HCT116 (cell line): ENCODE results near the gene IL26. TPM values are rescaled to one million over a fixed set of nuclear protein-coding genes. Genes with fewer than 3 reads are reported as not detected.

Source experiments
- ATAC-seq: fragments of 200-7000 bp; cut with Tn5 transposase; 2 replicates; pipeline ENCODE4 v1.9.1; 2020; ENCODE audit warnings: mild to moderate bottlenecking, moderate library complexity
- BruUV-seq: library from RNA; stranded (reverse); fragments of 400-500 nt; replicated peaks from 2 replicates; lab custom pipeline; 2021; lab: Mats Ljungman, UMichigan
- CTCF ChIA-PET: fragments of 300-600 bp; sonication (Branson Sonifier 250); formaldehyde crosslinking; loops from one replicate; lab custom pipeline; 2021; ENCODE audit warnings: antibody characterized with exemption; lab: Charles Lee
- POLR2A ChIA-PET: fragments of 300-600, 350-600 bp; sonication (Branson Sonifier 250); formaldehyde crosslinking; loops from one replicate; lab custom pipeline; 2021; ENCODE audit warnings: antibody characterized with exemption; lab: Charles Lee
- RAD21 ChIA-PET, 2 experiments: fragments of 300-600 bp; sonication (Branson Sonifier 250); formaldehyde crosslinking; loops; one replicate each; lab custom pipeline; 2023; ENCODE audit warnings: low total read pairs in 2 of 2; ENCODE audit not compliant: uncharacterized antibody in 2 of 2, unreplicated experiment in 2 of 2, low non-redundant PET in 1 of 2; lab: Charles Lee
- DNase-seq: peaks from one replicate; pipeline ENCODE4 v3.0.0-alpha.2; 2010; ENCODE audit warnings: low read depth, low spot score
- H2AFZ ChIP-seq: fragments of 200-600 bp; shearing (Covaris generic), sonication (generic); 2 replicates; pipeline ENCODE4 v1.6.1; 2017; ENCODE audit warnings: low read depth, mixed run types, mixed read lengths, antibody characterized with exemption, low read length; ENCODE audit not compliant: poor library complexity, severe bottlenecking
- H3K27ac ChIP-seq: 2 replicates; pipeline ENCODE4 v1.5.1; 2012; ENCODE audit warnings: low read depth, low read length
- H3K27me3 ChIP-seq: fragments of 200-600 bp; sonication (generic); 2 replicates; pipeline ENCODE4 v1.6.1; 2016; ENCODE audit warnings: mixed run types, low read length, mixed read lengths; ENCODE audit not compliant: insufficient read depth
- H3K36me3 ChIP-seq, 2 experiments: fragments of 200-500 bp in 1 of 2; fragments of 200-600 bp in 1 of 2; sonication (Bioruptor generic) in 1 of 2; sonication (generic) in 1 of 2; 2 replicates each; pipeline versions ENCODE4 v1.5.1 to v1.6.1; 2014 to 2016; ENCODE audit warnings: low read length in 2 of 2, inconsistent platforms in 1 of 2, mixed read lengths in 1 of 2, mixed run types in 1 of 2; ENCODE audit not compliant: insufficient read depth in 2 of 2, control insufficient read depth in 1 of 2
- H3K4me1 ChIP-seq, 2 experiments: fragments of 200-600 bp in 1 of 2; sonication (generic) in 1 of 2; 2 replicates each; pipeline versions ENCODE4 v1.5.1 to v1.6.1; 2012 to 2017; ENCODE audit warnings: low read length in 2 of 2, inconsistent platforms in 1 of 2, mild to moderate bottlenecking in 1 of 2, mixed read lengths in 1 of 2, mixed run types in 1 of 2, moderate library complexity in 1 of 2; ENCODE audit not compliant: insufficient read depth in 2 of 2, control insufficient read depth in 1 of 2
- H3K4me2 ChIP-seq: fragments of 200-600 bp; sonication (generic); 2 replicates; pipeline ENCODE4 v1.6.1; 2017; ENCODE audit warnings: mixed run types, low read length, mixed read lengths
- H3K4me3 ChIP-seq, 2 experiments: fragments of 200-600 bp in 1 of 2; sonication (generic) in 1 of 2; replicated peaks in 1 of 2; 2 replicates each; pipeline ENCODE4 v1.5.1; 2011 to 2016; ENCODE audit warnings: low read length in 2 of 2, control low read depth in 1 of 2, low read depth in 1 of 2, mild to moderate bottlenecking in 1 of 2, mixed read lengths in 1 of 2, mixed run types in 1 of 2
- H3K79me2 ChIP-seq: fragments of 200-600 bp; sonication (generic); 2 replicates; pipeline ENCODE4 v1.6.1; 2017; ENCODE audit warnings: mild to moderate bottlenecking, mixed run types, low read length, moderate library complexity, mixed read lengths; ENCODE audit not compliant: insufficient read depth
- H3K9ac ChIP-seq: fragments of 200-600 bp; sonication (generic); 2 replicates; pipeline ENCODE4 v1.6.1; 2016; ENCODE audit warnings: low read length, mixed read lengths
- H3K9me2 ChIP-seq: fragments of 200-600 bp; sonication (generic), shearing (Covaris generic); 2 replicates; pipeline ENCODE4 v1.6.1; 2017; ENCODE audit warnings: mixed run types, mild to moderate bottlenecking, moderate library complexity; ENCODE audit not compliant: insufficient read depth
- H3K9me3 ChIP-seq, 2 experiments: fragments of 200-500 bp in 1 of 2; fragments of 200-600 bp in 1 of 2; sonication (Bioruptor generic) in 1 of 2; sonication (generic) in 1 of 2; 2 replicates each; pipeline ENCODE4 v1.6.1; 2014 to 2017; ENCODE audit warnings: low read length in 2 of 2, mixed read lengths in 2 of 2, inconsistent platforms in 1 of 2, low read depth in 1 of 2, mild to moderate bottlenecking in 1 of 2, mixed run types in 1 of 2, moderate library complexity in 1 of 2; ENCODE audit not compliant: control insufficient read depth in 1 of 2, insufficient read depth in 1 of 2
- H4K20me1 ChIP-seq: fragments of 200-600 bp; sonication (generic), shearing (Covaris generic); 2 replicates; pipeline ENCODE4 v1.6.1; 2017; ENCODE audit warnings: mixed run types, mild to moderate bottlenecking, moderate library complexity; ENCODE audit not compliant: insufficient read depth
- CBX3 ChIP-seq: IDR thresholded peaks from 2 replicates; pipeline ENCODE4 v1.6.1; 2012; ENCODE audit warnings: low read depth
- CEBPB ChIP-seq: IDR thresholded peaks from 2 replicates; pipeline ENCODE4 v1.6.1; 2012; ENCODE audit warnings: low read depth
- EGR1 ChIP-seq: IDR thresholded peaks from 2 replicates; pipeline ENCODE4 v1.6.1; 2012; ENCODE audit warnings: low read depth
- EZH2 ChIP-seq: fragments of 200-600 bp; sonication (generic); IDR thresholded peaks from 2 replicates; pipeline ENCODE4 v1.6.1; 2017; ENCODE audit warnings: antibody characterized with exemption, mixed run types
- JUND ChIP-seq: IDR thresholded peaks from 2 replicates; pipeline ENCODE4 v1.6.1; 2012
- SIN3A ChIP-seq: IDR thresholded peaks from 2 replicates; pipeline ENCODE4 v1.6.1; 2012; ENCODE audit warnings: low read depth
- ZBTB33 ChIP-seq: IDR thresholded peaks from 2 replicates; pipeline ENCODE4 v1.6.1; 2011; ENCODE audit warnings: mild to moderate bottlenecking, low read length, moderate library complexity; ENCODE audit not compliant: insufficient replicate concordance; ENCODE audit errors: extremely low read depth
- intact Hi-C: fragments of 100-400 bp; cut with micrococcal nuclease; formaldehyde crosslinking; loops from 2 replicates; pipeline ENCODE4 v1.10.0; 2022
- total RNA-seq: library from RNA; stranded (reverse); gene quantifications from one replicate; pipeline ENCODE4 v1.2.1, GENCODE V29; 2021; ENCODE audit not compliant: unreplicated experiment
- TF ChIP-seq, protein P1 (sequence below): IDR thresholded peaks from 2 replicates; pipeline ENCODE4 v1.6.1; 2012; ENCODE audit warnings: low read depth

Gene IL26
- total RNA-seq, 1 experiment from 2014 or later, result not detected

DNA sequence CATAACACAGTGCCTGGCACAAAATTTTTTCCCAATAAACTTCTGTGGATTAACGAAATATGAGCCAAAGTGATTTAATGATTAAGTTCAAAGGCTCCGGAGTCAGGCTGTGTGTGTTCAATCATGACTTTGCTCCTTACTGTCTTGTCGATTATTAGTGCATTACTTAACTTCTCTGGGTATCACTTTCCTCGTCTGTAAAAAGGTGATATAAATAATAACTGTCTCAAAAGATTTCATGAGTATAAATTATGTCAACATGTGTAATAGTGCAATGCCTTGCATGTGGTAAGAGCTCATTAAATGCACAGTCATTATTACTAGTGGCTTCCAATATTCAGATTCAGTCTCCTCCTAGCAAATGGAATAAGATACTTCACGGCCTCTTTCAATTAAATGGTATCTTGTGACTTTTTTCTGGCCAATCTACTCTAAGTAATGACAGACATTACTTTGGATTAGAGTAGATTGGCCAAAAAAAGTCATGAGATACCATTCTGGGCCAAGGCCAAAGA is 59.2 kb downstream of the IL26 start:
- H3K9me3 ChIP-seq, result no peaks in the 10 kb centered on the region
- no peak for TF ChIP-seq EGR1
- TF ChIP-seq, protein P1, sequence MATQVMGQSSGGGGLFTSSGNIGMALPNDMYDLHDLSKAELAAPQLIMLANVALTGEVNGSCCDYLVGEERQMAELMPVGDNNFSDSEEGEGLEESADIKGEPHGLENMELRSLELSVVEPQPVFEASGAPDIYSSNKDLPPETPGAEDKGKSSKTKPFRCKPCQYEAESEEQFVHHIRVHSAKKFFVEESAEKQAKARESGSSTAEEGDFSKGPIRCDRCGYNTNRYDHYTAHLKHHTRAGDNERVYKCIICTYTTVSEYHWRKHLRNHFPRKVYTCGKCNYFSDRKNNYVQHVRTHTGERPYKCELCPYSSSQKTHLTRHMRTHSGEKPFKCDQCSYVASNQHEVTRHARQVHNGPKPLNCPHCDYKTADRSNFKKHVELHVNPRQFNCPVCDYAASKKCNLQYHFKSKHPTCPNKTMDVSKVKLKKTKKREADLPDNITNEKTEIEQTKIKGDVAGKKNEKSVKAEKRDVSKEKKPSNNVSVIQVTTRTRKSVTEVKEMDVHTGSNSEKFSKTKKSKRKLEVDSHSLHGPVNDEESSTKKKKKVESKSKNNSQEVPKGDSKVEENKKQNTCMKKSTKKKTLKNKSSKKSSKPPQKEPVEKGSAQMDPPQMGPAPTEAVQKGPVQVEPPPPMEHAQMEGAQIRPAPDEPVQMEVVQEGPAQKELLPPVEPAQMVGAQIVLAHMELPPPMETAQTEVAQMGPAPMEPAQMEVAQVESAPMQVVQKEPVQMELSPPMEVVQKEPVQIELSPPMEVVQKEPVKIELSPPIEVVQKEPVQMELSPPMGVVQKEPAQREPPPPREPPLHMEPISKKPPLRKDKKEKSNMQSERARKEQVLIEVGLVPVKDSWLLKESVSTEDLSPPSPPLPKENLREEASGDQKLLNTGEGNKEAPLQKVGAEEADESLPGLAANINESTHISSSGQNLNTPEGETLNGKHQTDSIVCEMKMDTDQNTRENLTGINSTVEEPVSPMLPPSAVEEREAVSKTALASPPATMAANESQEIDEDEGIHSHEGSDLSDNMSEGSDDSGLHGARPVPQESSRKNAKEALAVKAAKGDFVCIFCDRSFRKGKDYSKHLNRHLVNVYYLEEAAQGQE, result no peak
- no peak for TF ChIP-seq JUND
- TF ChIP-seq ZBTB33, result no peak
- TF ChIP-seq CEBPB, result no peak
- TF ChIP-seq CBX3, result no peak
- TF ChIP-seq EZH2, result no peak
- TF ChIP-seq SIN3A, result no peak
- ChIA-PET POLR2A (no interaction called here), RAD21 (no interaction called here), CTCF (no interaction called here)
- H3K79me2 ChIP-seq, result no peaks in the 10 kb centered on the region
- no peak overlapping the region for H2AFZ ChIP-seq
- H3K27ac ChIP-seq, result no peak overlapping the region
- no TSS peak for BruUV-seq
- peaks cover 0 to 5% of the 10 kb centered on the region in 2 experiments; a peak in 1 of 4 replicates for H3K4me1 ChIP-seq
- H3K9ac ChIP-seq, result no peak overlapping the region
- no peak for DNase-seq
- ATAC-seq, result no peak
- H3K36me3 ChIP-seq, result no peaks in the 10 kb centered on the region
- no peaks in the 10 kb centered on the region for H3K27me3 ChIP-seq
- H3K4me2 ChIP-seq, result no peak overlapping the region
- H3K4me3 ChIP-seq, result no peak overlapping the region
- H4K20me1 ChIP-seq, result no peaks in the 10 kb centered on the region
- intact Hi-C loops, result no loop called here
- H3K9me2 ChIP-seq, result no peaks in the 10 kb centered on the region
